ENCODE results near the gene TGFBI.

The TGFBI gene

GRCh38 chr5:136030252-136030651 lies 1.5 kb downstream of the TGFBI start:
- H3K4me3 ChIP-seq (ENCODE audit: low read depth in 1 of 2, low read length in 2 of 2): peak overlapping the region; percentile 63 to 72
- H3K36me3 ChIP-seq (ENCODE audit: control insufficient read depth in 1 of 2, insufficient read depth in 2 of 2, low read length in 2 of 2): peaks cover 0 to 14% of the 10 kb centered on the region in 2 donors
- peak overlapping the region; percentile 11 for H3K27ac ChIP-seq (ENCODE audit: low read length)
- peaks cover 6 to 34% of the 10 kb centered on the region in 2 donors for H3K4me1 ChIP-seq (ENCODE audit: control insufficient read depth in 1 of 2, insufficient read depth in 2 of 2, low read length in 2 of 2)
- H3K9me3 ChIP-seq (ENCODE audit: control insufficient read depth in 1 of 2, low read length in 2 of 2): no peaks in the 10 kb centered on the region
- no peaks in the 10 kb centered on the region for H3K27me3 ChIP-seq (ENCODE audit: low read depth, low read length)

- peaks cover 0 to 14% of the 10 kb centered on the region in 2 donors for H3K36me3 ChIP-seq (ENCODE audit: control insufficient read depth in 1 of 2, insufficient read depth in 2 of 2, low read length in 2 of 2)
- H3K4me3 ChIP-seq (ENCODE audit: low read depth in 1 of 2, low read length in 2 of 2): peak overlapping the region; percentile 63 to 72
- H3K27me3 ChIP-seq (ENCODE audit: low read depth, low read length): no peaks in the 10 kb centered on the region
- peak overlapping the region; percentile 10 for H3K27ac ChIP-seq (ENCODE audit: low read length)
- H3K4me1 ChIP-seq (ENCODE audit: control insufficient read depth in 1 of 2, insufficient read depth in 2 of 2, low read length in 2 of 2): peaks cover 6 to 29% of the 10 kb centered on the region in 2 donors
- no peaks in the 10 kb centered on the region for H3K9me3 ChIP-seq (ENCODE audit: control insufficient read depth in 1 of 2, low read length in 2 of 2)
Observed at GRCh38 chr5:136030956-136031611, 2.3 kb downstream of the TGFBI start.

- peaks cover 0 to 18% of the 10 kb centered on the region in 2 donors for H3K36me3 ChIP-seq (ENCODE audit: control insufficient read depth in 1 of 2, insufficient read depth in 2 of 2, low read length in 2 of 2)
- H3K4me3 ChIP-seq (ENCODE audit: low read depth in 1 of 2, low read length in 2 of 2): no peak overlapping the region
- H3K27me3 ChIP-seq (ENCODE audit: low read depth, low read length): no peaks in the 10 kb centered on the region
- peak overlapping the region; percentile 34 for H3K27ac ChIP-seq (ENCODE audit: low read length)
- H3K4me1 ChIP-seq (ENCODE audit: control insufficient read depth in 1 of 2, insufficient read depth in 2 of 2, low read length in 2 of 2): peaks cover 6 to 23% of the 10 kb centered on the region in 2 donors
- H3K9me3 ChIP-seq (ENCODE audit: control insufficient read depth in 1 of 2, low read length in 2 of 2): no peaks in the 10 kb centered on the region
Observed at GRCh38 chr5:136031711-136032110, 2.9 kb downstream of the TGFBI start.

- no peaks in the 10 kb centered on the region for H3K27me3 ChIP-seq (ENCODE audit: low read depth, low read length)
- peaks cover 6 to 20% of the 10 kb centered on the region in 2 donors for H3K4me1 ChIP-seq (ENCODE audit: control insufficient read depth in 1 of 2, insufficient read depth in 2 of 2, low read length in 2 of 2)
- no peak overlapping the region for H3K27ac ChIP-seq (ENCODE audit: low read length)
- no peaks in the 10 kb centered on the region for H3K9me3 ChIP-seq (ENCODE audit: control insufficient read depth in 1 of 2, low read length in 2 of 2)
- no peak overlapping the region for H3K4me3 ChIP-seq (ENCODE audit: low read depth in 1 of 2, low read length in 2 of 2)
- H3K36me3 ChIP-seq (ENCODE audit: control insufficient read depth in 1 of 2, insufficient read depth in 2 of 2, low read length in 2 of 2): peaks cover 0 to 22% of the 10 kb centered on the region in 2 donors
Observed at GRCh38 chr5:136032564-136032963, 3.8 kb downstream of the TGFBI start.

- H3K36me3 ChIP-seq (ENCODE audit: control insufficient read depth in 1 of 2, insufficient read depth in 2 of 2, low read length in 2 of 2): peaks cover 0 to 22% of the 10 kb centered on the region in 2 donors
- no peaks in the 10 kb centered on the region for H3K9me3 ChIP-seq (ENCODE audit: control insufficient read depth in 1 of 2, low read length in 2 of 2)
- peaks cover 6 to 14% of the 10 kb centered on the region in 2 donors for H3K4me1 ChIP-seq (ENCODE audit: control insufficient read depth in 1 of 2, insufficient read depth in 2 of 2, low read length in 2 of 2)
- H3K27ac ChIP-seq (ENCODE audit: low read length): no peak overlapping the region
- H3K27me3 ChIP-seq (ENCODE audit: low read depth, low read length): no peaks in the 10 kb centered on the region
- H3K4me3 ChIP-seq (ENCODE audit: low read depth in 1 of 2, low read length in 2 of 2): no peak overlapping the region
Observed at GRCh38 chr5:136033234-136033633, 4.4 kb downstream of the TGFBI start.

GRCh38 chr5:136033848-136034247 lies 5.1 kb downstream of the TGFBI start:
- Histone ChIP-seq H3K27ac (ENCODE audit: low read length) (no peak overlapping the region), H3K4me1 (ENCODE audit: control insufficient read depth in 1 of 2, insufficient read depth in 2 of 2, low read length in 2 of 2) (peaks cover 6 to 10% of the 10 kb centered on the region in 2 donors), H3K4me3 (ENCODE audit: low read depth in 1 of 2, low read length in 2 of 2) (no peak overlapping the region), H3K27me3 (ENCODE audit: low read depth, low read length) (no peaks in the 10 kb centered on the region), H3K9me3 (ENCODE audit: control insufficient read depth in 1 of 2, low read length in 2 of 2) (no peaks in the 10 kb centered on the region), H3K36me3 (ENCODE audit: control insufficient read depth in 1 of 2, insufficient read depth in 2 of 2, low read length in 2 of 2) (peaks cover 4 to 22% of the 10 kb centered on the region in 2 donors)

GRCh38 chr5:136034492-136034891 lies 5.7 kb downstream of the TGFBI start:
- Histone ChIP-seq H3K27ac (ENCODE audit: low read length) (no peak overlapping the region), H3K36me3 (ENCODE audit: control insufficient read depth in 1 of 2, insufficient read depth in 2 of 2, low read length in 2 of 2) (peaks cover 4 to 24% of the 10 kb centered on the region in 2 donors), H3K4me1 (ENCODE audit: control insufficient read depth in 1 of 2, insufficient read depth in 2 of 2, low read length in 2 of 2) (peaks cover 4 to 6% of the 10 kb centered on the region in 2 donors), H3K9me3 (ENCODE audit: control insufficient read depth in 1 of 2, low read length in 2 of 2) (no peaks in the 10 kb centered on the region), H3K27me3 (ENCODE audit: low read depth, low read length) (no peaks in the 10 kb centered on the region), H3K4me3 (ENCODE audit: low read depth in 1 of 2, low read length in 2 of 2) (no peak overlapping the region)

- Histone ChIP-seq H3K4me3 (ENCODE audit: low read depth in 1 of 2, low read length in 2 of 2) (no peak overlapping the region), H3K27ac (ENCODE audit: low read length) (no peak overlapping the region), H3K9me3 (ENCODE audit: control insufficient read depth in 1 of 2, low read length in 2 of 2) (no peaks in the 10 kb centered on the region), H3K27me3 (ENCODE audit: low read depth, low read length) (no peaks in the 10 kb centered on the region), H3K4me1 (ENCODE audit: control insufficient read depth in 1 of 2, insufficient read depth in 2 of 2, low read length in 2 of 2) (peaks cover 4 to 6% of the 10 kb centered on the region in 2 donors), H3K36me3 (ENCODE audit: control insufficient read depth in 1 of 2, insufficient read depth in 2 of 2, low read length in 2 of 2) (peaks cover 4 to 25% of the 10 kb centered on the region in 2 donors)
Observed at GRCh38 chr5:136034984-136035383, 6.2 kb downstream of the TGFBI start.

- H3K27ac ChIP-seq (ENCODE audit: low read length): no peak overlapping the region
- no peaks in the 10 kb centered on the region for H3K9me3 ChIP-seq (ENCODE audit: control insufficient read depth in 1 of 2, low read length in 2 of 2)
- no peaks in the 10 kb centered on the region for H3K27me3 ChIP-seq (ENCODE audit: low read depth, low read length)
- H3K4me1 ChIP-seq (ENCODE audit: control insufficient read depth in 1 of 2, insufficient read depth in 2 of 2, low read length in 2 of 2): peaks cover 0 to 4% of the 10 kb centered on the region in 2 donors
- H3K4me3 ChIP-seq (ENCODE audit: low read depth in 1 of 2, low read length in 2 of 2): no peak overlapping the region
- H3K36me3 ChIP-seq (ENCODE audit: control insufficient read depth in 1 of 2, insufficient read depth in 2 of 2, low read length in 2 of 2): peaks cover 4 to 25% of the 10 kb centered on the region in 2 donors
Observed at GRCh38 chr5:136035837-136036236, 7.0 kb downstream of the TGFBI start.

GRCh38 chr5:136036293-136036911 lies 7.6 kb downstream of the TGFBI start:
- Histone ChIP-seq H3K27me3 (ENCODE audit: low read depth, low read length) (no peaks in the 10 kb centered on the region), H3K9me3 (ENCODE audit: control insufficient read depth in 1 of 2, low read length in 2 of 2) (no peaks in the 10 kb centered on the region), H3K4me3 (ENCODE audit: low read depth in 1 of 2, low read length in 2 of 2) (no peak overlapping the region), H3K27ac (ENCODE audit: low read length) (peak overlapping the region; percentile 2), H3K4me1 (ENCODE audit: control insufficient read depth in 1 of 2, insufficient read depth in 2 of 2, low read length in 2 of 2) (no peaks in the 10 kb centered on the region), H3K36me3 (ENCODE audit: control insufficient read depth in 1 of 2, insufficient read depth in 2 of 2, low read length in 2 of 2) (peaks cover 4 to 25% of the 10 kb centered on the region in 2 donors)

- Histone ChIP-seq H3K36me3 (ENCODE audit: control insufficient read depth in 1 of 2, insufficient read depth in 2 of 2, low read length in 2 of 2) (peaks cover 4 to 25% of the 10 kb centered on the region in 2 donors), H3K27me3 (ENCODE audit: low read depth, low read length) (no peaks in the 10 kb centered on the region), H3K4me3 (ENCODE audit: low read depth in 1 of 2, low read length in 2 of 2) (no peak overlapping the region), H3K4me1 (ENCODE audit: control insufficient read depth in 1 of 2, insufficient read depth in 2 of 2, low read length in 2 of 2) (no peaks in the 10 kb centered on the region), H3K27ac (ENCODE audit: low read length) (no peak overlapping the region), H3K9me3 (ENCODE audit: control insufficient read depth in 1 of 2, low read length in 2 of 2) (no peaks in the 10 kb centered on the region)
Observed at GRCh38 chr5:136037001-136037705, 8.4 kb downstream of the TGFBI start.

All from muscle layer of duodenum (tissue), 2 donors.